K562 (cell line): Measurements from ENCODE around the gene HPCAL1. TPM values are rescaled to one million over a fixed set of nuclear protein-coding genes. Genes with fewer than 3 reads are reported as not detected.

Experiments
- E2F4 ChIP-seq: sonication (generic); formaldehyde crosslinking; IDR thresholded peaks from 2 replicates; pipeline ENCODE4 v1.8.0; 2022; ENCODE audit warnings: mild to moderate bottlenecking, low read depth, missing genetic modification reagents
- ESRRB ChIP-seq: fragments of 250-450 bp; sonication (Bioruptor Pico); IDR thresholded peaks from 2 replicates; pipeline ENCODE4 v1.5.0; 2020; ENCODE audit warnings: mild to moderate bottlenecking, moderate library complexity, borderline replicate concordance
- FOSL1 ChIP-seq: fragments of 200-800 bp; sonication (Bioruptor generic); conservative IDR thresholded peaks from 2 replicates; pipeline ENCODE4 v1.6.1; 2016; ENCODE audit warnings: missing genetic modification characterization, missing compliant biosample characterization
- HMBOX1 ChIP-seq: sonication (generic); IDR thresholded peaks from 2 replicates; pipeline ENCODE4 v1.6.1; 2016
- KHSRP ChIP-seq: fragments of 450-650 bp; IDR thresholded peaks from 2 replicates; pipeline ENCODE4 v1.6.1; 2017
- L3MBTL2 ChIP-seq: fragments of 450-650 bp; IDR thresholded peaks from 2 replicates; pipeline ENCODE4 v1.6.1; 2016; ENCODE audit warnings: mild to moderate bottlenecking, moderate library complexity
- MAZ ChIP-seq, 2 experiments: fragments of 450-650 bp in 1 of 2; sonication (generic) in 1 of 2; formaldehyde crosslinking; IDR thresholded peaks in 1 of 2; conservative IDR thresholded peaks in 1 of 2; 2 replicates each; pipeline versions ENCODE4 v1.4.0 to v1.5.0; 2020; ENCODE audit warnings: mild to moderate bottlenecking in 1 of 2, missing genetic modification reagents in 1 of 2
- MBD2 ChIP-seq: sonication (generic); IDR thresholded peaks from 2 replicates; pipeline ENCODE4 v1.6.1; 2016; ENCODE audit warnings: low read depth, borderline replicate concordance
- NCOA2 ChIP-seq, 2 experiments: fragments of 450-650 bp; IDR thresholded peaks; 2 replicates each; pipeline ENCODE4 v1.6.1; 2018; ENCODE audit warnings: mild to moderate bottlenecking in 2 of 2, moderate library complexity in 1 of 2; ENCODE audit not compliant: partially characterized antibody in 2 of 2
- RBM34 ChIP-seq: fragments of 200-400 bp; formaldehyde crosslinking; IDR thresholded peaks from 2 replicates; pipeline ENCODE4 v1.6.1; 2018; ENCODE audit warnings: low read length, borderline replicate concordance; ENCODE audit not compliant: insufficient read depth
- SIRT6 ChIP-seq: IDR thresholded peaks from one replicate; pipeline ENCODE4 v1.6.1; 2012; ENCODE audit warnings: low read depth, mild to moderate bottlenecking, control low read depth, inconsistent platforms, low read length, moderate library complexity
- SIX5 ChIP-seq, 2 experiments: IDR thresholded peaks; 2 replicates each; pipeline ENCODE4 v1.6.1; 2011; ENCODE audit warnings: low read length in 2 of 2, borderline replicate concordance in 1 of 2, low read depth in 1 of 2, mild to moderate bottlenecking in 1 of 2, moderate library complexity in 1 of 2; ENCODE audit not compliant: insufficient read depth in 1 of 2
- TAL1 ChIP-seq: fragments of 450-650 bp; IDR thresholded peaks from 2 replicates; pipeline ENCODE4 v1.6.1; 2016; ENCODE audit warnings: mild to moderate bottlenecking
- XRCC4 ChIP-seq: IDR thresholded peaks from one replicate; pipeline ENCODE4 v1.6.1; 2011; ENCODE audit not compliant: insufficient read depth, insufficient read length; ENCODE audit errors: extremely low read depth
- XRCC5 ChIP-seq: fragments of 200-400 bp; formaldehyde crosslinking; IDR thresholded peaks from 2 replicates; pipeline ENCODE4 v1.6.1; 2017; ENCODE audit warnings: low read depth, mild to moderate bottlenecking, low read length
- ZFPM2 ChIP-seq: fragments of 250-450 bp; sonication (Bioruptor Pico); IDR thresholded peaks from 2 replicates; pipeline ENCODE4 v1.5.1; 2022; ENCODE audit warnings: mild to moderate bottlenecking
- ZNF324 ChIP-seq: fragments of 250-450 bp; sonication (Bioruptor Pico); IDR thresholded peaks from 2 replicates; pipeline ENCODE4 v1.4.0; 2020; ENCODE audit warnings: mild to moderate bottlenecking
- ZNF408 ChIP-seq: fragments of 250-450 bp; sonication (Bioruptor Pico); IDR thresholded peaks from 2 replicates; pipeline ENCODE4 v1.4.0; 2020; ENCODE audit warnings: low read depth, mild to moderate bottlenecking, moderate library complexity
- ZNF551 ChIP-seq: fragments of 250-450 bp; sonication (Bioruptor Pico); IDR thresholded peaks from 2 replicates; pipeline ENCODE4 v1.5.0; 2021; ENCODE audit warnings: mild to moderate bottlenecking, moderate library complexity
- ZNF696 ChIP-seq: fragments of 250-450 bp; sonication (Bioruptor Pico); conservative IDR thresholded peaks from 2 replicates; pipeline ENCODE4 v1.4.0; 2020; ENCODE audit warnings: mild to moderate bottlenecking, moderate library complexity
- ZNF77 ChIP-seq: fragments of 250-450 bp; sonication (Bioruptor Pico); IDR thresholded peaks from 2 replicates; pipeline ENCODE4 v1.5.0; 2020
- polyA plus RNA-seq, 8 experiments: library from polyadenylated mRNA; depleted of rRNA in 4 of 8; stranded (reverse) in 5 of 8; unstranded in 3 of 8; fragments of >200 nt; fragmentation: Nextera tagmentation in 2 of 8; fragmentation: Illumina TruSeq in 1 of 8; extraction: Ambion mirVana in 2 of 8; extraction: Trizol in 1 of 8; gene quantifications; 2 replicates each; pipeline versions ENCODE4 v1.2.1 to v1.2.3, GENCODE V29; 2011 to 2014; ENCODE audit warnings: inconsistent platforms in 1 of 8, missing spikeins in 1 of 8
- total RNA-seq, 7 experiments: library from RNA; depleted of rRNA in 6 of 7; stranded (reverse); fragments of >200 nt in 6 of 7; fragmentation: Illumina TruSeq in 2 of 7; extraction: Trizol in 2 of 7; gene quantifications; 2 replicates each; pipeline versions ENCODE4 v1.2.1 to v1.2.3, GENCODE V29; 2011 to 2021; ENCODE audit warnings: low replicate concordance in 1 of 7
- TF ChIP-seq, protein P1 (sequence below): fragments of 450-650 bp; formaldehyde crosslinking; IDR thresholded peaks from 2 replicates; pipeline ENCODE4 v1.4.0; 2020; ENCODE audit warnings: mild to moderate bottlenecking, moderate library complexity
- TF ChIP-seq, protein P2 (sequence below): fragments of 450-650 bp; formaldehyde crosslinking; IDR thresholded peaks from 2 replicates; pipeline ENCODE4 v1.4.0; 2020; ENCODE audit warnings: mild to moderate bottlenecking

The HPCAL1 gene
- total and polyA plus RNA-seq, 9 of the 15 experiments (the other 6 are each of a cell fraction or from before 2014, with no cell fraction given) = 2.7 to 65.5 (median 23.9) TPM

DNA sequence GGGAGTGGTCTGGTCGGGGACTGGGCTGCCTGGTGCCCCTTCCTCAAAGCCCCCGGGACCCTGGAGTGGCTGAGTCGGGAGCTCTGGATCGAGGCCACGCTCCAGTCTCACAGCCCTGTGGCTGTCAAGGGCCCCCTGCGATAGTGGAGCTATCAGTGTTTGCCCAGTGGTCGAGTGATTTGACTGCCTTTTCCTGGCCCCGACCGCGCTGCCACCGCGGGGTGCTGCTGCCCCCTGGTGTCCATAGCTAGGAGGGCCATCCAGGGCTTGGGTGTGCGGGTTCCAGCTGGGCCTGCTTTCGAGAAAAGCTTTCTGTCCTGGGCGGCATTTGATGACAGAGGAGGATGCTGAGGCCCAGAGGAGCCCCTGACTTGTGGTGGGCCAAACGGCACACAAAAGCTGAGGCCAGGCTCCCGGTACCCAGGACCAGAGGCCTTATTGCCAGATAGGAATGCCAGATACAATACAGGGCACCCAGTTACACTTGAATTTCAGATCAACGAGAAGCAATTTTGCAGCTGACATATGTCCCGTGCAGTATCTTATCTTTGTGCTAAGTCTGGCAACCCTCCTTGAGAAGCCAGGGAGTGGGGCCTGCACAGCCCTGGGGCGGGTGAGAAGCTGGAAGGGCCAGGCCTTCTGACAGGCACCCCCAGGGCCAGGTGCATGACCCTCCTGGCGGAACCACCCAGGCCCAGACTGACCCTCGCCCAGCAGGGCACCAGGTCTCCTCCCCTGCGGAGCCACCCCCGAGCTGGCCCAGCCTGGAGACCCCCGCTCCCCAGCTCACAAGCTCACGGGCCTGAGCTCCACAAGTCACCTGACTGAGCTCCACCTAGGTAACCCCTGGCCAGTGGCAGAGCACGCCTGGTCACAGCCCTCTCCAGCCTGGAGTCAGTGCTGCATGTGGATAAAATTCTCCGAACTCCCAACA, 132.4 kb downstream of the HPCAL1 start (continued):
- TF ChIP-seq ZFPM2 (CRISPR knock-in tag) (no peak), MBD2 (no peak; the same call in 1 of the 2 replicates), L3MBTL2 (peak; percentile 71), ZNF551 (CRISPR knock-in tag) (no peak), ESRRB (no peak), ZNF77 (no peak), SIX5 (IDR thresholded peaks at IDR 0.05; ENCODE audit: borderline replicate concordance in 1 of 2, insufficient read depth in 1 of 2, low read depth in 1 of 2, low read length in 2 of 2) (no peak), FOSL1 (no peak), XRCC4 (no peak), HMBOX1 (no peak), TAL1 (peak; percentile 77), MAZ (CRISPR knock-in tag; conservative IDR thresholded peaks at IDR 0.05 in 1 of 2, IDR thresholded peaks at IDR 0.05 in 1 of 2) (peak; percentile 16 to 85; a peak in 2 of 4 replicates), XRCC5 (peak; percentile 34; the same call in 1 of the 2 replicates), E2F4 (CRISPR knock-in tag) (no peak), RBM34 (no peak), NCOA2 (IDR thresholded peaks at IDR 0.05; ENCODE audit: partially characterized antibody in 2 of 2) (no peak), KHSRP (no peak), ZNF408 (no peak), ZNF696 (CRISPR knock-in tag) (no peak), ZNF324 (CRISPR knock-in tag) (no peak), SIRT6 (no peak)
- TF ChIP-seq, protein P1, sequence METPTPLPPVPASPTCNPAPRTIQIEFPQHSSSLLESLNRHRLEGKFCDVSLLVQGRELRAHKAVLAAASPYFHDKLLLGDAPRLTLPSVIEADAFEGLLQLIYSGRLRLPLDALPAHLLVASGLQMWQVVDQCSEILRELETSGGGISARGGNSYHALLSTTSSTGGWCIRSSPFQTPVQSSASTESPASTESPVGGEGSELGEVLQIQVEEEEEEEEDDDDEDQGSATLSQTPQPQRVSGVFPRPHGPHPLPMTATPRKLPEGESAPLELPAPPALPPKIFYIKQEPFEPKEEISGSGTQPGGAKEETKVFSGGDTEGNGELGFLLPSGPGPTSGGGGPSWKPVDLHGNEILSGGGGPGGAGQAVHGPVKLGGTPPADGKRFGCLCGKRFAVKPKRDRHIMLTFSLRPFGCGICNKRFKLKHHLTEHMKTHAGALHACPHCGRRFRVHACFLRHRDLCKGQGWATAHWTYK (CRISPR knock-in tag) = no peak
- TF ChIP-seq, protein P2, sequence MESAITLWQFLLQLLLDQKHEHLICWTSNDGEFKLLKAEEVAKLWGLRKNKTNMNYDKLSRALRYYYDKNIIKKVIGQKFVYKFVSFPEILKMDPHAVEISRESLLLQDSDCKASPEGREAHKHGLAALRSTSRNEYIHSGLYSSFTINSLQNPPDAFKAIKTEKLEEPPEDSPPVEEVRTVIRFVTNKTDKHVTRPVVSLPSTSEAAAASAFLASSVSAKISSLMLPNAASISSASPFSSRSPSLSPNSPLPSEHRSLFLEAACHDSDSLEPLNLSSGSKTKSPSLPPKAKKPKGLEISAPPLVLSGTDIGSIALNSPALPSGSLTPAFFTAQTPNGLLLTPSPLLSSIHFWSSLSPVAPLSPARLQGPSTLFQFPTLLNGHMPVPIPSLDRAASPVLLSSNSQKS (CRISPR knock-in tag) = no peak
